Measurements from ENCODE around the gene GAL.

Gene GAL

DNA sequence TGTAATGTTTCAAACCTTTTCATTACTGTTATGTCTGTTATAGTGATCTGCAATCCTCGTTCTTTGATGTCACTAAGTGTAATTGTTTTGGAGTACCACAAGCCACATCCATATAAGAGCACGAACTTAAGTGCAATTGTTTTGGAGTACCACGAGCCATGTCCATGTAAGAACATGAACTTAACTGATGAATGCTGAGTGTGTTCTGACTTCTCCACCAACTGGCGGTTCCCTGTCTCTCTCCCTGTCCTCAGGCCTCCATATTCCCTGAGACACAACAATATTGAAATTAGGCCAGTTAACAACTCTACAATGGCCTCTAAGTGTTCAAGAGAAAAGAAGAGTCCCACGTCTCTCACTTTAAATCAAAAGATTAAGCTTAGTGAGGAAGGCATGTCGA is 43.4 kb downstream of the GAL start:
- TF ChIP-seq, protein P1, sequence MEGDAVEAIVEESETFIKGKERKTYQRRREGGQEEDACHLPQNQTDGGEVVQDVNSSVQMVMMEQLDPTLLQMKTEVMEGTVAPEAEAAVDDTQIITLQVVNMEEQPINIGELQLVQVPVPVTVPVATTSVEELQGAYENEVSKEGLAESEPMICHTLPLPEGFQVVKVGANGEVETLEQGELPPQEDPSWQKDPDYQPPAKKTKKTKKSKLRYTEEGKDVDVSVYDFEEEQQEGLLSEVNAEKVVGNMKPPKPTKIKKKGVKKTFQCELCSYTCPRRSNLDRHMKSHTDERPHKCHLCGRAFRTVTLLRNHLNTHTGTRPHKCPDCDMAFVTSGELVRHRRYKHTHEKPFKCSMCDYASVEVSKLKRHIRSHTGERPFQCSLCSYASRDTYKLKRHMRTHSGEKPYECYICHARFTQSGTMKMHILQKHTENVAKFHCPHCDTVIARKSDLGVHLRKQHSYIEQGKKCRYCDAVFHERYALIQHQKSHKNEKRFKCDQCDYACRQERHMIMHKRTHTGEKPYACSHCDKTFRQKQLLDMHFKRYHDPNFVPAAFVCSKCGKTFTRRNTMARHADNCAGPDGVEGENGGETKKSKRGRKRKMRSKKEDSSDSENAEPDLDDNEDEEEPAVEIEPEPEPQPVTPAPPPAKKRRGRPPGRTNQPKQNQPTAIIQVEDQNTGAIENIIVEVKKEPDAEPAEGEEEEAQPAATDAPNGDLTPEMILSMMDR (conservative IDR thresholded peaks at IDR 0.05; ENCODE audit: low read depth, low read length): peak; percentile 62
- DNase-seq (ENCODE audit: low read depth): peak; percentile 68

DNA sequence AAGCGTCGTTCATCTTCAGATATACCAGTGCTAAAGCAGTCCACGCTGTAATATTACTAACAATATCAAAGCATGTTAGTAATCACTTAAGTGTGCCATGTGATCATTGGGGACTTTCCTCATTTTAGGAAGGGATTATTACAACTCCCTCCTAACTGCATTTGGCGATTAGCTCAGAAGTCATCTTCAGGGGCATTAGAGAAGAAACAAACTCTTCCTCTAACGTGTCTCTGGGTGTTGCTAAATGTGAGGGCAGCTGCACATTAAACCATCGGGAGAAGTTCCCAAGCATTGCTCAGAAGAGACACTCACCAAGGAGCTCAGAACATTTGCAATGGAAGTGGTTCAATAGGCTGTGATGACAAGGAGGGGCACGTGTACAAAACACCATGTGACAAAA is 49.8 kb downstream of the GAL start:
- DNase-seq (ENCODE audit: low read depth): no peak
- no peak overlapping the region for H3K4me3 ChIP-seq (ENCODE audit: low read depth, low read length)
- TF ChIP-seq, protein P1 (conservative IDR thresholded peaks at IDR 0.05; ENCODE audit: low read depth, low read length): no peak

More for the DNA sequence above, 43.4 kb downstream of the GAL start:
- H3K4me3 ChIP-seq (ENCODE audit: low read depth, low read length): no peak overlapping the region

DNA sequence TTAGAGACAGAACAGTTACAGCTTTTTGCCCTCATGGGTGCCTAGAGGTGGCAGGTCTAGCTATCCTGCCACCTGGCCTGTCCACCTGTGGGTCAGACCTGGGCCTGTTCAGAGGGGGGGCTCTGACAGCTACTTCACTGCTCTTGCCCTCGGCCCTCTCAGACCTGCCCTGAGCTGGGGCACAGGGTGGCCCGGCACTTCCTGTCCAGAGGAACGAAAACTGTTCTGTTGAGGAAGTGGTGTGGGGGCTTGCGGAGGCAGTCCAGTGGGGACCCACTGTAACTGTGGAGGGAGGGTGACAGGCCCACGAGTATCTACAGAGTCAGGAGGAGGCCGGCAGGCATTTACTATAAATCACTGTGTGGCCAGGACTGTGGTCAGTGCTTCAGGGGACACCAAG is 50.8 kb downstream of the GAL start:
- TF ChIP-seq, protein P1 (conservative IDR thresholded peaks at IDR 0.05; ENCODE audit: low read depth, low read length): no peak
- no peak overlapping the region for H3K4me3 ChIP-seq (ENCODE audit: low read depth, low read length)
- DNase-seq (ENCODE audit: low read depth): no peak

DNA sequence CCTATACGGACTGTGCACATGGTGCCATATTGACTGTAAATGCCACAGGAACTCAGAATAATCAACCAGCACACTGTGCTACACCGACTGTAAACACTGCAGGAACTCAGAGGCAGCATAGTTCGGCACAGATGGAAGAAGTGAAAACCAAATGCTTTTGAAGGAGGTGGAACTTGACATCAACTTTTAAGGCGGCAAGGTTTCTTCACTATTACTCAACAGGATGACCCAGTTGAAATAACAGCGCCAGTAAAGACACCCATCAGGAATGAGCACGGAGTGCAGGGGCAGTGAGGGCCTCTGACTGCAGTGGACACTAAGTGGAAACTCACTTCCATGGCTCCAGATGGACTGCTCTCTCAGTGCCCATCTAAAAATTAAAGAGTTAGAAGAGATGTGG is 51.3 kb downstream of the GAL start:
- TF ChIP-seq, protein P1 (conservative IDR thresholded peaks at IDR 0.05; ENCODE audit: low read depth, low read length): no peak
- no peak overlapping the region for H3K4me3 ChIP-seq (ENCODE audit: low read depth, low read length)
- peak; percentile 1 for DNase-seq (ENCODE audit: low read depth)

All from choroid plexus epithelial cell (primary cell).